GM12801 (cell line): ENCODE measurements around the gene GRAMD2A.

Experiments
- TF ChIP-seq, protein P1 (sequence below): IDR thresholded peaks from one replicate; pipeline ENCODE4 v1.5.1; 2011; ENCODE audit warnings: control low read depth; ENCODE audit not compliant: insufficient read length; ENCODE audit errors: extremely low read depth

GRAMD2A gene

DNA sequence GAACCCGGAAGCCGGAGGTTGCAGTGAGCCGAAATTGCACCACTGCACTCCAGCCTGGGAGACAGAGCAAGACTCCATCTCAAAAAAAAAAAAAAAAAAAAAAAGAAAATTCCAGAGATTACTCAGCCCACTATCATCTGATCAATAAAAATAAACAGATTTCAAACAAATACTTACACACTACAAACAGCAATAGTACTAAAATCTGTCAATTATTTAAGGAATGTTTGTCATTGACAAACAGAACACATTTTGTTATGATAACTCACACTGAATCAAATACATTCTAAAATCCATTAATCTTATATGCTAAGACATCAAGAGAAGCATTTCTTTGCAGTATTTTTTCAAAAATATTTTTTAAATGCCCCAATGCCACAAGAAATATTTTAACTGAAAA lies 87.2 kb downstream of the GRAMD2A start:
- TF ChIP-seq, protein P1, sequence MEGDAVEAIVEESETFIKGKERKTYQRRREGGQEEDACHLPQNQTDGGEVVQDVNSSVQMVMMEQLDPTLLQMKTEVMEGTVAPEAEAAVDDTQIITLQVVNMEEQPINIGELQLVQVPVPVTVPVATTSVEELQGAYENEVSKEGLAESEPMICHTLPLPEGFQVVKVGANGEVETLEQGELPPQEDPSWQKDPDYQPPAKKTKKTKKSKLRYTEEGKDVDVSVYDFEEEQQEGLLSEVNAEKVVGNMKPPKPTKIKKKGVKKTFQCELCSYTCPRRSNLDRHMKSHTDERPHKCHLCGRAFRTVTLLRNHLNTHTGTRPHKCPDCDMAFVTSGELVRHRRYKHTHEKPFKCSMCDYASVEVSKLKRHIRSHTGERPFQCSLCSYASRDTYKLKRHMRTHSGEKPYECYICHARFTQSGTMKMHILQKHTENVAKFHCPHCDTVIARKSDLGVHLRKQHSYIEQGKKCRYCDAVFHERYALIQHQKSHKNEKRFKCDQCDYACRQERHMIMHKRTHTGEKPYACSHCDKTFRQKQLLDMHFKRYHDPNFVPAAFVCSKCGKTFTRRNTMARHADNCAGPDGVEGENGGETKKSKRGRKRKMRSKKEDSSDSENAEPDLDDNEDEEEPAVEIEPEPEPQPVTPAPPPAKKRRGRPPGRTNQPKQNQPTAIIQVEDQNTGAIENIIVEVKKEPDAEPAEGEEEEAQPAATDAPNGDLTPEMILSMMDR, result no peak
